Activated CD4-positive, alpha-beta memory T cell treated with anti-CD3 and anti-CD28 coated beads for 36 hours (primary cell): ENCODE measurements around the gene STIMATE. TPM values are rescaled to one million over a fixed set of nuclear protein-coding genes. Genes with fewer than 3 reads are reported as not detected.

Experiments
- CTCF ChIA-PET: fragments of 350-600 bp; sonication (Branson Sonifier 250); formaldehyde crosslinking; loops from one replicate; lab custom pipeline; 2021; ENCODE audit warnings: antibody characterized with exemption, inconsistent platforms; lab: Charles Lee
- POLR2A ChIA-PET: fragments of 350-600 bp; sonication (Branson Sonifier 250); formaldehyde crosslinking; loops from one replicate; lab custom pipeline; 2021; ENCODE audit warnings: antibody characterized with exemption; lab: Charles Lee
- DNase-seq: peaks from one replicate; pipeline ENCODE4 v3.0.0-alpha.2; 2020
- H3K27ac Mint-ChIP-seq: one replicate; pipeline ENCODE4 v1.8.0; 2021; ENCODE audit warnings: mixed read lengths
- H3K27me3 Mint-ChIP-seq: one replicate; pipeline ENCODE4 v1.8.0; 2021; ENCODE audit warnings: mixed read lengths
- H3K36me3 Mint-ChIP-seq: one replicate; pipeline ENCODE4 v1.8.0; 2021; ENCODE audit warnings: mixed read lengths
- H3K4me1 Mint-ChIP-seq: one replicate; pipeline ENCODE4 v1.8.0; 2021; ENCODE audit warnings: low read depth, mixed read lengths
- H3K4me3 Mint-ChIP-seq: one replicate; pipeline ENCODE4 v1.8.0; 2021; ENCODE audit warnings: mild to moderate bottlenecking, mixed read lengths
- H3K9me3 Mint-ChIP-seq: one replicate; pipeline ENCODE4 v1.8.0; 2021; ENCODE audit warnings: mixed read lengths
- intact Hi-C: fragments of 100-400 bp; cut with micrococcal nuclease; formaldehyde crosslinking; loops from one replicate; pipeline ENCODE4 v1.15.1; 2023
- total RNA-seq, 2 experiments: library from RNA; stranded (reverse); gene quantifications; one replicate each; pipeline ENCODE4 v1.2.3, GENCODE V29; 2021

Gene STIMATE
- total RNA-seq, 2 experiments from 2014 or later, result 13.0 to 18.3 TPM

DNA sequence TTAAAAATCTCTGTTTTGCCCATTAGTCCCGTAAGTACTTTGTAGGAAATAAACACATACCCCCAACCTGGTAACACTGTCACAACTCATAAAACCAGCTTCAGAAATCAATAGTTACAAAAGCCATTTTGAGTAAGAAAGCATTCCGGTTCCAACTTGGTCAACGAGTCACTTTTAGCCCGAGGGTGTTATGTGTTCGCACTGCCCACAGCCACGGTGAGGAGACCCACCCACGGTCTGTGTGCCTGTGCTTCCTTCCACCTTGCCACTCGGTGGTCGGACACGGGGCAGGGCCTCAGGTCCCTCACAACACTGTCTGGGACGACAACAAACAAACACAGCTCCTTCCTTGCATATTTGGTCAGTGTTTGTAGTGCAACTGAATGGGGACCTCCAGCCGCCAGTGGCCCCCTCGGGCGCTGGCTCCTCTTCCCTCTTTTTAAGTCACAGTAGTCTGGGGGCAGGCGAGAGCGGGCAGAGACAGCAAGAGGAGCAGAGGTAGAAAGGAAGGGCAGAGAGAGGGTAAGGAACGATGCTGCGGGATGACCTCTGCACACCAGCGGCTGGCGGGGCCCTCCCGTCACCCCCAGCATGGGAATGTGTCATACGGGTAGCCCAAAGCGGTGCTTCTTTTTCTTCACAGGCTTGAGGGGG is 57.3 kb downstream of the STIMATE start:
- intact Hi-C loops, result no loop called here
- POLR2A ChIA-PET, result no interaction called here

DNA sequence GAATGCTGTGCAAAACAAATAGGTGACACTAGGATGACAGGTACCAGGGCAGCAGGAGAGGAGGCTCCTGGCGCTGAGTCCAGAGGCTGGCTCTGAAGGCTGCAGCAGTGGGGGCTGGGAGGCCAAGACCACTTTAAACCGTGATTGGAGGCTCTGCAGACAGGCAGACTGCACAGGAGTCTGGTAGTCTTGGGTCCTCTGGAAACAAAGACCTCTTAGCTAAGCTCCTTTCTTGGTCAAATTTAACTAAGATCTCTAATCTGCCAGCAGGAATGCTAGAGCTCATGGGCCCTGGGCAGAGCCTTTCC is 58.1 kb downstream of the STIMATE start:
- CTCF ChIA-PET, result interaction anchor here (0.6 to 2.7 kb wide), 2 partner anchors 18 to 54 kb away, joined by 4 to 12 read pairs; no protein-coding TSS in a partner anchor
- DNase-seq, result no peak
- intact Hi-C loops, result no loop called here
- POLR2A ChIA-PET, result no interaction called here
- peaks cover 4% of the 10 kb centered on the region for H3K36me3 Mint-ChIP-seq
- peaks cover 24% of the 10 kb centered on the region for H3K4me1 Mint-ChIP-seq
- H3K27me3 Mint-ChIP-seq, result no peaks in the 10 kb centered on the region
- H3K9me3 Mint-ChIP-seq, result no peaks in the 10 kb centered on the region
- H3K27ac Mint-ChIP-seq, result no peak overlapping the region
- H3K4me3 Mint-ChIP-seq, result no peak overlapping the region

More for the DNA sequence above, 57.3 kb downstream of the STIMATE start:
- H3K4me3 Mint-ChIP-seq, result no peak overlapping the region
- no peak for DNase-seq
- peaks cover 24% of the 10 kb centered on the region for H3K4me1 Mint-ChIP-seq
- H3K9me3 Mint-ChIP-seq, result no peaks in the 10 kb centered on the region
- peaks cover 4% of the 10 kb centered on the region for H3K36me3 Mint-ChIP-seq
- H3K27me3 Mint-ChIP-seq, result no peaks in the 10 kb centered on the region
- CTCF ChIA-PET, result interaction anchor here (0.6 kb wide), 1 partner anchor 53 kb away, joined by 4 read pairs; no protein-coding TSS in a partner anchor
- no peak overlapping the region for H3K27ac Mint-ChIP-seq

DNA sequence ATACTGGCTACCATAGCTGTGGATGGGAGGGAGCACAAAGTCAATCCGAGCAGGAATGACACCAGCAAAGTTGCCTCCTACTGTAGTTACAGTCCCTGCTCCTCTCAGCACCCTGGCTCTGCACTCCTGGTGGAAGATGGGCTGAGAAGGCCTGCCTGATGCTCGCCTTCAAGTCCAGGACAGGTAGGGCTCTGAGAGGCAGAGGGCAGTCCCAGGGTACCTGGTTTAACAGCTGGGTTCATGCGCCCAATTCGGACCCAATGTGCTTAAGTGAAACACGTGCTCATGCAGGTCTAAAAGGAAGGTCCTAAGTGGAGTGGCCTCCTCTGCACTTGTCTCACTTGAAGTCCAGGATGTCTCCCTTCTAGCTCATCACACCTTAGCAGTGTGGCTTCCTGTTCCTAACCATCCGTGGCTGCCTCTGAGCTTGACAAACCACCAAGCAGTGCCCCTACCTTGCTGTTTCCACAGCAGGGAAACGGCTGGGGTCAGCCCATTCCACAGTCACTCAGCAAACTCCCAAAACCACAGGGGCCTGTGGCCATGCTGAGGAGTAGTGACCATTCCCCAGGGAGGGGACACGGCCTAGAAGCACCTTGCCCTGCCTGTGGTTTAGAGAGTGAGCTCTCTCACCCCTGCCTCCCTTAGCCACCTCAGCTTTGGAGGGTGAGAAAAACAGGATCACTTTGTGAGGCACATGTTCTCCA is 58.6 kb downstream of the STIMATE start:
- POLR2A ChIA-PET, result interaction anchor here (0.9 kb wide), 1 partner anchor 47 kb away, joined by 3 read pairs; no protein-coding TSS in a partner anchor

DNA sequence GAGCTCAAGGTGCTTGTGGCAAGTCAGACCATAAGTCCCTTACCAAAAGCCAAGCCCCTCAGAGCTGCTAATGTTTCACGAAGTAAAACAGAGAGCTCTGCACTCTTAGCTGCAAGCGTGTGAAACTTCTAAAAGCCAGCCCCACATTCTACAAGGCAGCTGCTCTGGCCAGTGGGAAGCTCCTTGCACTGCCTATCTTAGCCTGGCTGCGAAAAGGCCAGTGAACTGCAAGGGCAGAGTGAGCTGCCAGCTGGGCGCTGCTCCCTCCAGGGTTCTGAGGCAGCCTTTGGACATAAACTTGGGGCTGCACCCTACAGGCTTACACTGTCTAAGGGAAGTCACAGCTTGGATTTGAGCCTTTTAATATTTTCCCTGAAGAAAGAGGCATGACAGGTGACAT is 60.4 kb downstream of the STIMATE start:
- H3K27ac Mint-ChIP-seq, result no peak overlapping the region
- intact Hi-C loops, result no loop called here
- ChIA-PET POLR2A (no interaction called here), CTCF (interaction anchor here (0.8 to 2.7 kb wide), 4 partner anchors 9 to 358 kb away, joined by 3 to 12 read pairs (median 4); no protein-coding TSS in a partner anchor)
- H3K4me1 Mint-ChIP-seq, result peaks cover 24% of the 10 kb centered on the region
- no peak for DNase-seq
- H3K9me3 Mint-ChIP-seq, result no peaks in the 10 kb centered on the region
- H3K36me3 Mint-ChIP-seq, result peaks cover 4% of the 10 kb centered on the region
- H3K27me3 Mint-ChIP-seq, result no peaks in the 10 kb centered on the region
- H3K4me3 Mint-ChIP-seq, result no peak overlapping the region

More for the DNA sequence above, 58.6 kb downstream of the STIMATE start:
- H3K36me3 Mint-ChIP-seq, result peaks cover 4% of the 10 kb centered on the region
- H3K4me1 Mint-ChIP-seq, result peaks cover 24% of the 10 kb centered on the region
- H3K27me3 Mint-ChIP-seq, result no peaks in the 10 kb centered on the region
- DNase-seq, result peak; percentile 30
- H3K27ac Mint-ChIP-seq, result no peak overlapping the region
- H3K9me3 Mint-ChIP-seq, result no peaks in the 10 kb centered on the region
- H3K4me3 Mint-ChIP-seq, result no peak overlapping the region
- intact Hi-C loops, result no loop called here
- CTCF ChIA-PET, result interaction anchor here (2.7 kb wide), 1 partner anchor 18 kb away, joined by 12 read pairs; no protein-coding TSS in a partner anchor

DNA sequence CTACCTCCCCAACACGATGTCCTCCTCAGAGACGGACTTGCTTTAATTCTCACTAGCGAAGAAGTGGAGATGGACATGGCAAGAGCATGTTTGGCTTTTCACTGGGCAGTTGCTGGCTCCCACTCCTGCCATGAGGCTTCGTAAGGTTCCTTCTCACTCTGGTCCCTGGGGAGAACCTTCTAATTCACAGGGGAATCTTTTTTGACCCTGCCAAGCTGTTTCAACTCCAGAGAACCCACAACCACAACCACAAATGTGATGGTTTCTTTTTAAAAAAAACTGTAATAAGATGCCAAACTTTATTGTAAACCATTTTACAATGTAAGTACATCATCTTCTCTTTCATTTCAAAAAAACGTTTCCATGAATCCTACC is 60.9 kb downstream of the STIMATE start:
- intact Hi-C loops, result no loop called here
- H3K36me3 Mint-ChIP-seq, result peaks cover 4% of the 10 kb centered on the region
- H3K4me1 Mint-ChIP-seq, result peaks cover 24% of the 10 kb centered on the region
- DNase-seq, result no peak
- H3K27me3 Mint-ChIP-seq, result no peaks in the 10 kb centered on the region
- ChIA-PET CTCF (interaction anchor here (0.8 to 1.3 kb wide), 3 partner anchors 9 to 359 kb away, joined by 3 to 6 read pairs (median 3); no protein-coding TSS in a partner anchor), POLR2A (no interaction called here)
- no peak overlapping the region for H3K4me3 Mint-ChIP-seq
- no peaks in the 10 kb centered on the region for H3K9me3 Mint-ChIP-seq
- no peak overlapping the region for H3K27ac Mint-ChIP-seq

DNA sequence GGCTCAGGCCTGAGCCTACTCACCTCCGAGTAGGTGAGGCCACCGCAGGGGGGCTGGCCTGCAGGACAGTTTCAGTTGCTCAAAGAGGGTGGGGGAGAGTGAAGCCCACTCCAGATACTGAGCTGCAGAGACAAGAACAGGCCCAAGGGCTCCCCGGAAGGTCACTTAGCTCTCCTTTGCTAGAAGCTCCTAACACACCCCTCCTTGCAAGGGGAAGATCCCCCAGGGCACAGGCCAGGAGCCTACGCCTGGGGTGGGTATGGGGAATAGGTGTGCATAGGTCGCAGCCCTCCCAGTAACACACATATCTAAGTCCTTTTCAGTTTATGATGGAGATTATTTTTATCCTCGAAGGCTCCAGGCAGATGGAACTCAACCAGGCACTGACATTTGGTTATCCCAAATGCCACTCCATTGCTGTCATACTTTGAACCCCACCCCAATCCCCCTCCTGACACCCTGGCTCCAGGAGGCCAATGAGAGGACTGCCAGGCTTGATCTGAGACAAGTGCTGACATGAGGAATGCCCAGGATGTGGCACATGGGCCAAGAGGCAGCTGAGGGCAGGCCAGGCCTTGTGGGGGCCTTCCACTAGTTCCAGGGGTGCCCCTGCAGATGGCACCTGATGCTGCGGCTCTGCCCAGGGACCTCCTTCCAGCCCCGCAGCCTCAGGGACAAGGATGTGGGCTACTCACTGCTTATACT is 61.4 kb downstream of the STIMATE start:
- Mint-ChIP-seq H3K36me3 (peaks cover 4% of the 10 kb centered on the region), H3K4me3 (no peak overlapping the region)
- CTCF ChIA-PET, result no interaction called here

DNA sequence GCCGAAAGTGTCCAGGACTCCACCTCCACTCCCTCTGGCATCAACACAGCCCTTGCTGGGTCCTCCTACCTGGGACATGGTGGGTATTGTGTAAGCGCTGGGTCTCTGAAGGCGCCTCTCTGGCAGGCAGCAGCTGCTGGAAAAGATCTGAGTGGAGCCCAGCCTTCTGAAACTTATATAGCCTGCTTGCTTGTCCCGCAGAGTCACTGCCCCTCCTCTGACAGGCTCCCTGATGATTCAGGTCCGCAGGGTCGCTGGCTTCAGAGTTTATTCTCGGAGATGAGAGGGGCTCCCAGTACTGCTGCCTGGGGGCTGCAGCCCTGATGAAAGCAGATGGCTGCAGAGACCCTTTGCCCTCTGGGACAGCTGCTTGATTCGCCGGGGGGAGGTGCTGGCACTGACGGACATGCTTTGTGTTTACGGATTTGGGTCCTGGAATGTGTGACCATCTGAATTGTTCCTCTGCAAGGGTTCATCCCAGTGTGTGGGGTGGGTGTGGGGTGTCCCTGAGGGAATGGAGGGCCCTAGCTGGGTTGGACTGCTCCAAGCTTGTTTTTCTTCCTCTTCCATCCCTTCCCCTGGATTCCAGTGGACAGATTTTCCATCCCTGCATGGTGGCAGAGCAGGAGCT is 62.4 kb downstream of the STIMATE start, which contains the start of gene MUSTN1:
Gene MUSTN1 (minus strand): TSS at position 149 of the 631 bp plus-strand sequence. CDS start 71 bp downstream, at position 78.
- DNase-seq, result no peak
- H3K27ac Mint-ChIP-seq, result no peak within 1 kb of the TSS
- CTCF ChIA-PET, result interaction anchor here (0.8 kb wide), 1 partner anchor 14 kb away, joined by 3 read pairs; no protein-coding TSS in a partner anchor

More for the DNA sequence above, 61.4 kb downstream of the STIMATE start:
- H3K4me1 Mint-ChIP-seq, result peaks cover 24% of the 10 kb centered on the region
- DNase-seq, result no peak
- POLR2A ChIA-PET, result no interaction called here
- no peaks in the 10 kb centered on the region for H3K27me3 Mint-ChIP-seq
- no peaks in the 10 kb centered on the region for H3K9me3 Mint-ChIP-seq
- intact Hi-C loops, result no loop called here
- no peak overlapping the region for H3K27ac Mint-ChIP-seq

DNA sequence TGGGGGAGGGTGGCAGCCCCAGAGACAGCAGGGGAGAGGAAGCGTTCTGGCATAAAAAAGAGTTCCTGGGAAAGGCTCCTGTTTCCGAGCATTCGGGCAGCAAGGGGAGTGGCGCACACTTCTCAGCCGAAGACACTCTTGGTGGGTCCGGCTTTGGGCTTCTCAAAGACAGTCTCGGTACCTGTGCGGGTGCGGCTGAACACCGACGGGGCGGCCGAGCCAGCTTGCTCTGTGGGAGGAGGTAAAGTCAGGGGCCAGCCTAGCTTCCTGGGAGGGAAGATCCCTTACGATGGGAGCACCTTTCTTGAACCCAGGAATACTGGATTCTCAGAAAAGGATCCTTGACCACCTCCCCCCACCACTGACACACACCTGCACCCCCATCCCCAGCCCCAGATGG is 64.1 kb downstream of the STIMATE start:
- Mint-ChIP-seq H3K4me1 (peaks cover 10% of the 10 kb centered on the region), H3K27ac (no peak overlapping the region), H3K27me3 (no peaks in the 10 kb centered on the region), H3K9me3 (no peaks in the 10 kb centered on the region), H3K4me3 (no peak overlapping the region), H3K36me3 (no peaks in the 10 kb centered on the region)
- ChIA-PET POLR2A (interaction anchor here (0.6 kb wide), 1 partner anchor 356 kb away, joined by 3 read pairs; no protein-coding TSS in a partner anchor), CTCF (no interaction called here)
- no peak for DNase-seq
- intact Hi-C loops, result no loop called here

More for the DNA sequence above, 62.4 kb downstream of the STIMATE start, which contains the start of gene MUSTN1:
- Mint-ChIP-seq H3K27me3 (no peaks in the 10 kb centered on the region), H3K4me1 (peaks cover 24% of the 10 kb centered on the region), H3K36me3 (no peaks in the 10 kb centered on the region), H3K4me3 (no peak within 1 kb of the TSS), H3K9me3 (no peaks in the 10 kb centered on the region)
- POLR2A ChIA-PET, result no interaction called here
- intact Hi-C loops, result no loop called here

DNA sequence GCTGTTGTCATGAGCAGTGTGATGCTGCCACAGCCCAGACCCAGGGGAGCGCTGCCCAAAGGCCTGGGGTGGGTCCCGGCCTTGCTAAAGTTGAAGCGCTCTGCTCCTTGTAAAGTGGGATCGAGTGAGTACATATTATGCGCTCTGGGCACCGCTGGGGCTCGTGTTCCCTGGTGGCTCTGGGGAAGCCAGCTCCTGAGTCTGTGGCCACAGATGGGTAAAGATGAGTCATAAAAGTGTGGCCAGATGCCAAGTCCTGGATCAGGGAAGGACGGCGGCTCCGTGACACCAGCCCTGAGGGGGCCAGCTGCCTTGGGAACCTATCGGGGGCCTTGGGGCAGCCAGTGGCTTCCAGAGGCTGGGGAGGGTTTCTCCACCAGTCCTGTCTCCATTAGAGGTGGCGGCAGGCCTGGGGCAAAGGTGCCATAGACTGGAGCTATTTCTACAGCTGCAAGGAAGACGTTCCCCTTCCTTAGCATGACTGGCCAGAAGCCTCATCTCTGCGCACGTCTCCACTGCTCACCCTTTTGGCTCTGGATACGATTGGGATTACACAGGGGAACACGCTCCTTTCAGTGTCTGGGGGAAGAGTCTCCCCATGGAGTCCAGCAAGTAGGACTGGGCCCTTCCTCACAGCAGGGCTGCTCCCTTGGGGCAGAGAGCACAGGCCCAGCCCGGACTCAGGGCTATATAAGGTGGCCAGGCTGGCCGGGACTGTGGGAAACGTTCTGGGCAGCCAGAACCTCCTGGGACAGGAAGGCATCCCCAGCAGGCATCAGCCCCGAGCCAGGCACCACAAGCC is 65.6 kb downstream of the STIMATE start:
- Mint-ChIP-seq H3K4me3 (no peak overlapping the region), H3K9me3 (no peaks in the 10 kb centered on the region), H3K4me1 (no peaks in the 10 kb centered on the region), H3K27ac (no peak overlapping the region), H3K36me3 (no peaks in the 10 kb centered on the region), H3K27me3 (no peaks in the 10 kb centered on the region)
- ChIA-PET POLR2A (no interaction called here), CTCF (no interaction called here)
- intact Hi-C loops, result no loop called here
- no peak for DNase-seq

DNA sequence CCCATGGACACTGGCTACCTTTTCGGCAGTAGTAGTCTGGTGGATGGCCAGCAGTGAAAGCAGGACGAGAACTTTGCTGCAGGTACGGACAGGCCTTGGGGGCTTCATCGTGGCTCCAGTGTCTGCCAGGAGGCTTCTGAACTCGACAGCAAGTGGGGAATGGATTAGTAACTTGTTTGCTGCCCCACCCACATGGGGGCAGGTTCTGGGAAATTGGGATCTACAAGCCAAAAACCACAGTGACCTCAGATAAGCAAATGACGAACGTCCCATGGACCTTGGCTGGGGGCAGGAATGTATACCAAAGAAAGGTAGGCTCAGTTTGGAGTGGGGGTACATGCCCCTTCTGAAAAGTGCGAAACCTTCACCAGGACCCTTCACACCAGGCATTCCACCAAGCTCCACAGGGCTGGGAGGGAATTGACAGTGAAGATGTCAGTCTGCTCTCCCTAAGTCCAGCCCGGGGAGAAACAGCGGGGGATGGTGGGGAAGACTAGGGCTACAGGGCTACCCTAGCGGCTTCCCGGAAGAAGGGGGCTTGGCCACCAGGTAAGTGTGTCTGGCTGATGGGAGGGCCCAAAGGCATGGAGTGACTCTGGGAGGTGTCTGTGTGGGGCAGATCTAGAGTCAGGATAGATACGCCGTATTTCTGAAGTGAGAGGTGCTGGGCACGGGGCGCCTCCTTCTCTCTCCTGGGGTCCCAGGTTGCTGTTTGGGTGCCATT is 66.7 kb downstream of the STIMATE start, which contains the start of gene ITIH4:
Gene ITIH4 (minus strand): TSS at position 138 of the 724 bp plus-strand sequence. CDS start 30 bp downstream, at position 108.
- POLR2A ChIA-PET, result interaction anchor here (0.5 kb wide), 1 partner anchor 151 kb away, joined by 3 read pairs; no protein-coding TSS in a partner anchor
- intact Hi-C loops, result no loop called here
- CTCF ChIA-PET, result no interaction called here

More for the DNA sequence above, 66.7 kb downstream of the STIMATE start, which contains the start of gene ITIH4:
- Mint-ChIP-seq H3K4me3 (no peak within 1 kb of the TSS), H3K27me3 (no peaks in the 10 kb centered on the region), H3K9me3 (no peaks in the 10 kb centered on the region), H3K4me1 (no peaks in the 10 kb centered on the region), H3K27ac (no peak within 1 kb of the TSS), H3K36me3 (no peaks in the 10 kb centered on the region)
- no peak for DNase-seq
